Measurements from ENCODE around the gene MLLT1.

MLLT1 gene

GRCh38 chr19:6214881-6215541 is 64.8 kb downstream of the MLLT1 start:
- TF ChIP-seq CTCF (conservative IDR thresholded peaks at IDR 0.05): no peak
- no peak overlapping the region for H3K27ac ChIP-seq

DNA sequence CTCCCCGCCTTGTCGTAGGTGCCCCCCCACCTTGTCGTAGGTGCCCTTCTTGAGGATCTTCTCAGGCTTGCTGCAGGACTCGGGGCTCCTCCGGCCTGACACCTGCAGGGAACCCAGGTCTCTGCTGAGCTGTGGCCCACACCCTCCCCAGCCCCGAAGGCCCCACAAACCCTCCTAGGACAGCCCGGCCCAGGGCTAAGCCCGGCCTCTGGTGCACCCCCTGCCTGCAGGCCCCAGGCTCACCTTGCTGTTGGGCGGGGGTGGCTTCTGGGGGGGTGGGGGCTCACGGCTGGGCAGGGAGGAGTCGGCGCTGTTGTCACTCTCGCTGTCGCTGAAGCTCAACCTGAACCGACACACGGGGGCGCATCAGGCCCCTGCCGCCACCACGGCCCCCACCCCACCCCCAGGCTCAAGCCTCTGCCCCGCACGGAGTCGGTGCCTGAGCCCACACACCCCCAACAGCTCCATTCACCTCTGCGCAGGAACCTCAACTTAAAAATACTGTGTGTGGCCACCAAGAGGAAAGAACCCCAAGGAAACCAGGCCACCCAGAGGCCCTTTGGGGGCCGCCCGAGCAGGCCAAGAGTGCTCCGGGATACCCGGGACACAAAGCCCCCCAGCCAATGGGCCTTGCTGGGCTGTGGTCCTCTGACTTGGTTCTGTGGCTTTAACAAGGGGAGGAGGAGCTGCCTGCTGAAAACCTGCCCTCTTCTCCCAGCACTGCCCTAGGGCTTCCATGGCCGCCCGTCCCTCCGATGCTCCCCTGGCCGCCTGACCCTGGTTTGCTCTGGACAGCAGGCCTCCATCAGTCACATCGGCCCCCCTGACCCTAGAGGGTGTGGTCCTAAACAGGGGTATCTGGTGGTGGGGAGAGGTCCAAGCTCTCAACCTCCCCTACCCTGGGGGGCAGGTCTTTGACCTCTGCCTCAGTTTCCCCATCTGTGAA is 65.8 kb downstream of the MLLT1 start:
- no peak for TF ChIP-seq CTCF (conservative IDR thresholded peaks at IDR 0.05)
- H3K27ac ChIP-seq: no peak overlapping the region

GRCh38 chr19:6213266-6213595 is 66.5 kb downstream of the MLLT1 start:
- TF ChIP-seq CTCF (conservative IDR thresholded peaks at IDR 0.05): no peak
- no peak overlapping the region for H3K27ac ChIP-seq

DNA sequence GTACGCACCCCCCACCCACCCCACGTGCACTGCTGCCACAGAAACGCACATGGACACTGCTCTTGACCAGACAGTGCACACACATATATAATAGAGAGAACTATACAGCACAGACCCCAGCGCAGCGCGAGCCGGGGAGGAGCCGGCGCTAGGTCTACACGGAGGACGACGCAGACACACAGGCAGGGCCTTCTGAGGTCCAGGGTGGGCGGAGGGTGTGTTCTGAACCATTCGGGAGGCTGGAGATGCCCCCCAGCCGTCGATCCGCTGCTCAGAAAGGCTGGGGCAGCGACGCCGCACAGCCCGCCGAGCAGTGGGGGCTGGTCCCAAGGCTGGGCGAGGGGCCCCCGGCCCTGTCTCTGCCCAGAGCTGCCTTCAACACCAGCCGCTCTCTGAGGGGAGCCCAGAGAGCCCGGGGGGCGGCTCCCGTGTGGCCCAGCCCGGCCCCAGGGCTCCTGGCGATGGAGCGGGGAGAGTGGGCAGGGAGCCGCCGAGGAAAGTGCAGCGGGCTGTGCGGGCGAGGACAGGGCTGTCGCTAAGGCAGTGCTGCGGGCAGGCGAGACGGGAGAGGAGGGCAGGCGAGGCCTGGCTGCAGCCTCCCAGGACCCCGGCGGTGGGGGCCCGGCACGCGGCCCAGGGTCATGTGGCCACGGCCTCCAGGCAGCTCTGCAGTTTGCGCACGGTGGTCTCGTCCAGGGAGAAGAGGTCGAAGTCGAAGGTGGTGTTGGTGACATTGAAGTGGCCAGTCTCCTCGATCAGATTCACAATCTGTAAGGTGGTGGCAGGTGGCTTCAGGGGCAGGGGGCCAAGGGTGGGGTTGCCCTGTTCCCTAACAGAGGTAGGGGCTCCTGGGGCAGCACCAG is 67.1 kb downstream of the MLLT1 start:
- no peak overlapping the region for H3K27ac ChIP-seq
- no peak for TF ChIP-seq CTCF (conservative IDR thresholded peaks at IDR 0.05)

- no peak overlapping the region for H3K27ac ChIP-seq
- TF ChIP-seq CTCF (conservative IDR thresholded peaks at IDR 0.05): no peak
Measured at GRCh38 chr19:6211632-6212402, 68.0 kb downstream of the MLLT1 start.

GRCh38 chr19:6210721-6211600 is 68.8 kb downstream of the MLLT1 start:
- TF ChIP-seq CTCF (conservative IDR thresholded peaks at IDR 0.05): no peak
- no peak overlapping the region for H3K27ac ChIP-seq

Data from VCaP (cell line).